ENCODE results near the gene UBE2H. TPM values are rescaled to one million over a fixed set of nuclear protein-coding genes. Genes with fewer than 3 reads are reported as not detected.

The UBE2H gene
- polyA plus RNA-seq (2012; ENCODE audit: insufficient read depth, insufficient read length, low read depth) = 63.3 TPM

DNA sequence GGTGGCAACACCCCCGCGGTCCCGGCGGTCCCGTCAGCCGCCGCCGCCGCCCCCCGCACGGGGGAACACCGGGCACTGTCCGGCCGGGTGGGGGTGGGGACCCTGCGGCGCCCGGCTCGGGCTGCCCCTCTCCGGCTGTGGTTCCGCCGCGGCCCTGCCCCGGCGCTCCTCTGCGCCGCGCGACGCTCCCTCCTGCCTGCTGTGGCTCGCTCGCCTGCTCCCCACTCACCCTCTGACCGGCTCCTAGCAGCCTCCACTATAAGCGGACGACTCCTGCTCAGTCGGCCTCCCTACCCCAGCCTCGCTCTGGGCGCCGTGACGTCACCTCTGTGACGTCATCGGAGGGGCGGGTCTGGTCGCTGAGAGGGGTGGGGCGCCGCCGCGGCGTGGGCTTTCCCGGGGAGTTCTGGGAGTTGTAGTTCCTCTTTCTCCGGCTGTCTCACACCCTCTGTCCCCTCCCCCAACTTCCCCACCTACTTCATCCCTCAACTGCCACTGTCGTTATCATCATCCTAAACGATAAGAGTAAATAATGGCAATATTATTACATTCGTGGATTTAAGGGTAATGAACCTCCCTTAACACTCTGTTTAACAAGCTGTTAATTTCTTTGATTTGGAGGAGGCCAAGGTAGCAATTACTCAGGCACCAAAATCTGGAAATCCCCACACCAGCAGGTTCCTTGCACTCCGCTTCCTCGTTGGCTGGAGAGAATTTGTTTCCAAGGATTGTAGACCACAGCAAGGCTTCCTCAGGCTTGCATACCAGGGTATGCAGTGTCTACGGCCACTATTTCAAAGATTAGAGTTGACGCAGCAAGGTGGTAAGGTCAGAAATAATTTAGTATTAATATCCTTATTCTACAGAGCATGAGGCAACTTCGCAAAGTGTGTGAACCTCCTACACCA lies at the start of gene UBE2H:
UBE2H (minus strand) TSS at position 308 of the 908 bp plus-strand sequence. CDS start 405 bp downstream, outside the sequence.
- Histone ChIP-seq H3K27me3 (no peaks in the 10 kb centered on the region), H3K36me3 (no peaks in the 10 kb centered on the region), H3K4me1 (no peaks in the 10 kb centered on the region), H3K9me3 (no peaks in the 10 kb centered on the region), H3K4me3 (ENCODE audit: low read depth, low read length) (peak within 1 kb of the TSS; percentile 95)
- TF ChIP-seq, protein P1, sequence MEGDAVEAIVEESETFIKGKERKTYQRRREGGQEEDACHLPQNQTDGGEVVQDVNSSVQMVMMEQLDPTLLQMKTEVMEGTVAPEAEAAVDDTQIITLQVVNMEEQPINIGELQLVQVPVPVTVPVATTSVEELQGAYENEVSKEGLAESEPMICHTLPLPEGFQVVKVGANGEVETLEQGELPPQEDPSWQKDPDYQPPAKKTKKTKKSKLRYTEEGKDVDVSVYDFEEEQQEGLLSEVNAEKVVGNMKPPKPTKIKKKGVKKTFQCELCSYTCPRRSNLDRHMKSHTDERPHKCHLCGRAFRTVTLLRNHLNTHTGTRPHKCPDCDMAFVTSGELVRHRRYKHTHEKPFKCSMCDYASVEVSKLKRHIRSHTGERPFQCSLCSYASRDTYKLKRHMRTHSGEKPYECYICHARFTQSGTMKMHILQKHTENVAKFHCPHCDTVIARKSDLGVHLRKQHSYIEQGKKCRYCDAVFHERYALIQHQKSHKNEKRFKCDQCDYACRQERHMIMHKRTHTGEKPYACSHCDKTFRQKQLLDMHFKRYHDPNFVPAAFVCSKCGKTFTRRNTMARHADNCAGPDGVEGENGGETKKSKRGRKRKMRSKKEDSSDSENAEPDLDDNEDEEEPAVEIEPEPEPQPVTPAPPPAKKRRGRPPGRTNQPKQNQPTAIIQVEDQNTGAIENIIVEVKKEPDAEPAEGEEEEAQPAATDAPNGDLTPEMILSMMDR (IDR thresholded peaks at IDR 0.05; ENCODE audit: low read depth, low read length) = no peak
- peak; percentile 93 for DNase-seq

DNA sequence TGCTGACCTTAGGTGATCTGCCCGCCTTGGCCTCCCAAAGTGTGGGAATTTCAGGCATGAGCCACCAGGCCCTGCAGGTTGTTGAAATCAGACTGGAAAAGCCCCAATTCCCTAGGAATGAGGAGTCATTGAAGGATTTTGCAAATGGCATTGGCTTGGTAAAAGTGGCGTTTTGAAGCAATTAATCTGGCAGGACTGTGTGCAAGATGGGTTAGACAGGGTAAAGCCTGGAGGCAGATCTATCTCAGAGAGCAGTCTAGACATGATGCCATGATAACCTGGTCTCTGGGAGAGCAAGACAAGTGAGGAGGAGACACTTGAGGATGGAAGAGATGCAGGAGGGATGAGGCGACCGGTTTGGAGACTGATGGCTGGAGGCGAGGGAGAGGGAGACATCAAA lies 45.7 kb upstream of the UBE2H start:
- no peak for DNase-seq
- no peaks in the 10 kb centered on the region for H3K36me3 ChIP-seq
- no peak overlapping the region for H3K4me3 ChIP-seq (ENCODE audit: low read depth, low read length)
- no peaks in the 10 kb centered on the region for H3K27me3 ChIP-seq
- no peaks in the 10 kb centered on the region for H3K4me1 ChIP-seq
- TF ChIP-seq, protein P1 (IDR thresholded peaks at IDR 0.05; ENCODE audit: low read depth, low read length) = no peak
- H3K9me3 ChIP-seq = no peaks in the 10 kb centered on the region; the same call in 1 of the 2 replicates

DNA sequence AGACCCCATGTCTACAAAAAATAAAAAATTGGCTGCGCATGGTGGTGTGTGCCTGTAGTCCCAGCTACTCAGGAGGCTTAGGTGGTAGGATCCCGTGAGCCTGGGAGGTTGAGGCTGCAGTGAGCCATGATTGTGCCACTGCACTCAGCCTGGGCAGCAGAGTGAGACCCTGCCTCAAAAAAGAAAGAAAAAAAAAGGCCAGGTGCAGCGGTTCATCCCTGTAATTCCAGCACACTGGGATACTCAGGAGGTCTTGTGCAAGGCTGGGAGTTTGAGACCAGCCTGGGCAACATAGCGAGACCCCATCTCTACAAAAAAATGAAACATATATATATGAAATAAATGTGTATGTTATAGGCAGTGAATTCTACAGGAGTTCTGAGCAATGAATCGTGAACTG lies 44.5 kb upstream of the UBE2H start:
- H3K36me3 ChIP-seq = no peaks in the 10 kb centered on the region
- TF ChIP-seq, protein P1 (IDR thresholded peaks at IDR 0.05; ENCODE audit: low read depth, low read length) = no peak
- H3K4me1 ChIP-seq = no peaks in the 10 kb centered on the region
- no peaks in the 10 kb centered on the region for H3K27me3 ChIP-seq
- no peak for DNase-seq
- H3K4me3 ChIP-seq (ENCODE audit: low read depth, low read length) = no peak overlapping the region
- no peaks in the 10 kb centered on the region; the same call in 1 of the 2 replicates for H3K9me3 ChIP-seq

DNA sequence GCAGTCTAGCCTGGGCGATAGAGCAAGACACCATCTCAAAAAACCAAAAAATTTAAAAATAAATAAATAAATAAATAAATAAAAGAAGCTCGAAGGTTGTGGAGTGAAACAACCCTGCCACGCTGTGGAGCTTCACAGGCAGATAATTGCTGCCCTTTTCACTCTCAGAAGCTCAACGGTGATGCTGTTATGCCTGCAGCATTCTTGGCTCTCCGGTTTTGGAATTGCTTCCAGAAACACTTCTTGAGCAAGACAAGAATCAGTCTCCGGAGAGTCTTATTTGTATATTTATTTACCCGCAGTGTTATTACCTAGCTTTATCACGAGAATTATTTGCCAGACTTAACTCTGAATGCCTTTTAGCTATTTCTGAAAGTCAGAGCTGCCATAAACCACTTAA lies 40.5 kb upstream of the UBE2H start:
- H3K9me3 ChIP-seq = no peaks in the 10 kb centered on the region; the same call in 1 of the 2 replicates
- TF ChIP-seq, protein P1 (IDR thresholded peaks at IDR 0.05; ENCODE audit: low read depth, low read length) = no peak
- H3K4me3 ChIP-seq (ENCODE audit: low read depth, low read length) = no peak overlapping the region
- no peak for DNase-seq
- H3K4me1 ChIP-seq = no peaks in the 10 kb centered on the region
- H3K27me3 ChIP-seq = no peaks in the 10 kb centered on the region
- no peaks in the 10 kb centered on the region for H3K36me3 ChIP-seq

DNA sequence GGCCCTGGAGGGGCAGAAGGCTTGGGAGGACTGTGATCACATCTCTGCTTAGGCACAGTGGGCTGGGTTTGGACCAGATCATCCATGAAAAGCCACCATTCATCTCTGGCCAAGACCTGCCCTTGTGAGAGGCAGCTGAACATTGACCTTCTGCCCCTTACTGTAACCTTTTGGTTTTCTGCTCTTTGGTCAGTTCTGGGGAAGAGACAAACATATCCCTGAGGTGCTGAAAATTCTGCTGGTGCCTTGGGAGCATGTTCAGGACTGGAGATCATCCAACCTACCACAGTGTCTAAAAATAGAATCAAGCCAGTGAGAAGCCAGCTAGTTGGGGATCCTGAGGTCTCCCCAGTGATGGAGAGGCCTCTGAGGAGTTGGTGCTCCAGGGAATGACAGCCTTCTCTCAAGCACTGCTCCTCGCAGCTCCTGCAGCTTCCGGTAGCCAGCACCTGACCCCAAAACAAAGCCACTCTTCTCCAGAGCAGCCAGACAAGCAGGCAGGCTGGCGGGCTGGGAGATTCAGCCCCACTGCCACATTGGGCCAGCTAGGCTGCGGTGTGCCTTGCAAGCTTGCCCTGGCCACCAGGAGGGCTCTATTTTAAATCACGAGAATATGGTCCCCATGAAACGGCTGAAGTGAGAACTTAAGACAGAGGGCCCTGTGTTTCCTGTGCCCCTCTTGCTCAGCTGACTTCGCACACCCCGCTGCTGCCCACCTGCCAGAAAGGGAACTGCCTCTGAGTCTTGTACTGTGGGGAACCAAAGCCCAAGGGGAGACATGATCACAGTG lies 37.8 kb upstream of the UBE2H start:
- DNase-seq = no peak
- Histone ChIP-seq H3K9me3 (no peaks in the 10 kb centered on the region; the same call in 1 of the 2 replicates), H3K27me3 (no peaks in the 10 kb centered on the region), H3K4me3 (ENCODE audit: low read depth, low read length) (no peak overlapping the region), H3K36me3 (no peaks in the 10 kb centered on the region), H3K4me1 (no peaks in the 10 kb centered on the region)
- TF ChIP-seq, protein P1 (IDR thresholded peaks at IDR 0.05; ENCODE audit: low read depth, low read length) = no peak

All from BE2C (cell line).